ENCODE results near the gene SEC63.

DNA sequence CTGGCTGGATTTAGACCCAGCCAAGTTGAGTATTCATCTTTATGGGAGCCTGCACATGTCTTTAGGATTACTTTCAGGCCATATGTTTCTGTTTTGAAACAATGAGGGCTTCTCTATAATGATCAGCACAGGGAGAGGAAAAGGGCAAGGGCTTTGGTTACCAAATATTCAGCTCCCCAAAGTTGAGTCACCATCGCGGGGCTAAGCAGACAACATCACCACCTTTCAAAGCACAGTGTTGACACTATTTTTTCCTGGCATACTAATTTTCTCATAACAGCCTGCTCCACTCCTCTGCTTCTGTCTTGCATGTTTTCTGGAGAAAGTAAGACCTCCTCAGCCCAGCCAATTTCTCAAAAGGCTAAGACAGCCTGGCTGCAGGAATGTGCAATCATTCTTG lies 138.8 kb downstream of the SEC63 start:
- TF ChIP-seq, protein P1, sequence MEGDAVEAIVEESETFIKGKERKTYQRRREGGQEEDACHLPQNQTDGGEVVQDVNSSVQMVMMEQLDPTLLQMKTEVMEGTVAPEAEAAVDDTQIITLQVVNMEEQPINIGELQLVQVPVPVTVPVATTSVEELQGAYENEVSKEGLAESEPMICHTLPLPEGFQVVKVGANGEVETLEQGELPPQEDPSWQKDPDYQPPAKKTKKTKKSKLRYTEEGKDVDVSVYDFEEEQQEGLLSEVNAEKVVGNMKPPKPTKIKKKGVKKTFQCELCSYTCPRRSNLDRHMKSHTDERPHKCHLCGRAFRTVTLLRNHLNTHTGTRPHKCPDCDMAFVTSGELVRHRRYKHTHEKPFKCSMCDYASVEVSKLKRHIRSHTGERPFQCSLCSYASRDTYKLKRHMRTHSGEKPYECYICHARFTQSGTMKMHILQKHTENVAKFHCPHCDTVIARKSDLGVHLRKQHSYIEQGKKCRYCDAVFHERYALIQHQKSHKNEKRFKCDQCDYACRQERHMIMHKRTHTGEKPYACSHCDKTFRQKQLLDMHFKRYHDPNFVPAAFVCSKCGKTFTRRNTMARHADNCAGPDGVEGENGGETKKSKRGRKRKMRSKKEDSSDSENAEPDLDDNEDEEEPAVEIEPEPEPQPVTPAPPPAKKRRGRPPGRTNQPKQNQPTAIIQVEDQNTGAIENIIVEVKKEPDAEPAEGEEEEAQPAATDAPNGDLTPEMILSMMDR (IDR thresholded peaks at IDR 0.05): no peak
- TF ChIP-seq POLR2A (IDR thresholded peaks at IDR 0.05) (no peak), POLR2AphosphoS5 (IDR thresholded peaks at IDR 0.05) (no peak)
